Right renal pelvis (tissue), 4 donors: ENCODE results near the gene FANCG. TPM values are rescaled to one million over a fixed set of nuclear protein-coding genes. Genes with fewer than 3 reads are reported as not detected.

Source experiments
- DNase-seq, 4 donors: peaks; one replicate each; pipeline ENCODE4 v3.0.0-alpha.2; 2013; ENCODE audit warnings: low read depth in 4 of 4, low spot score in 3 of 4, missing footprints in 1 of 4
- polyA plus RNA-seq, 4 donors: library from polyadenylated mRNA; unstranded; fragments of 120-200 nt; gene quantifications; one replicate each; pipeline ENCODE4 v1.2.1, GENCODE V29; 2013; ENCODE audit not compliant: insufficient read length in 4 of 4

FANCG gene
- polyA plus RNA-seq, result 10 to 100 TPM; 38.3 to 43.6 (median 39.1) TPM

- DNase-seq, result peak; percentile 85 to 88 (median 87)
Observed at GRCh38 chr9:35079426-35080341, at the start of gene FANCG. Gene FANCG (minus strand): TSS chr9:35079942. CDS start chr9:35079524, 418 bp downstream.

- peak; percentile 89 to 92 (median 90) for DNase-seq
Observed at GRCh38 chr9:35116898-35117551, 37.3 kb upstream of the FANCG start.

- no peak for DNase-seq
Observed at GRCh38 chr9:35116539-35116897, 36.8 kb upstream of the FANCG start.

- peak; percentile 95 to 96 (median 96) for DNase-seq
Observed at GRCh38 chr9:35115680-35116538, 36.2 kb upstream of the FANCG start, which contains the start of gene ATOSB. Gene ATOSB (minus strand): TSS chr9:35115862. CDS start chr9:35108274, 7,588 bp downstream.

- DNase-seq, result no peak
Observed at GRCh38 chr9:35114840-35115628, 35.3 kb upstream of the FANCG start.

- DNase-seq, result peak in 1 of 4 donors; percentile 63
Observed at GRCh38 chr9:35114113-35114839, 34.5 kb upstream of the FANCG start.

- no peak for DNase-seq
Observed at GRCh38 chr9:35112257-35113020, 32.7 kb upstream of the FANCG start.

GRCh38 chr9:35111001-35111933, 31.5 kb upstream of the FANCG start:
- peak; percentile 85 to 94 (median 92) for DNase-seq

- no peak for DNase-seq
Observed at GRCh38 chr9:35110327-35110761, 30.6 kb upstream of the FANCG start.

- no peak for DNase-seq
Observed at GRCh38 chr9:35108946-35109575, 29.3 kb upstream of the FANCG start.

GRCh38 chr9:35108461-35108860, 28.7 kb upstream of the FANCG start:
- DNase-seq, result no peak

- no peak for DNase-seq
Observed at GRCh38 chr9:35107297-35108290, 27.9 kb upstream of the FANCG start.

GRCh38 chr9:35106343-35106730, 26.6 kb upstream of the FANCG start:
- no peak for DNase-seq

- DNase-seq, result no peak
Observed at GRCh38 chr9:35105571-35106342, 26.0 kb upstream of the FANCG start.

- no peak for DNase-seq
Observed at GRCh38 chr9:35105126-35105525, 25.4 kb upstream of the FANCG start.
